NCI-H2107 treated with DMSO at 0.1 percent for 48 hours (cell line): ENCODE measurements around the gene MAGI1.
"Not testable (repeated sequence)": the region's sequence is repeated elsewhere in the genome, so short reads cannot be mapped to it uniquely, and the experiment has no call there.

Experiments used
- DNase-seq: peaks from one replicate; lab custom pipeline; 2025; ENCODE audit not compliant: unreplicated experiment; lab: John Stamatoyannopoulos, UW

MAGI1 gene

DNA sequence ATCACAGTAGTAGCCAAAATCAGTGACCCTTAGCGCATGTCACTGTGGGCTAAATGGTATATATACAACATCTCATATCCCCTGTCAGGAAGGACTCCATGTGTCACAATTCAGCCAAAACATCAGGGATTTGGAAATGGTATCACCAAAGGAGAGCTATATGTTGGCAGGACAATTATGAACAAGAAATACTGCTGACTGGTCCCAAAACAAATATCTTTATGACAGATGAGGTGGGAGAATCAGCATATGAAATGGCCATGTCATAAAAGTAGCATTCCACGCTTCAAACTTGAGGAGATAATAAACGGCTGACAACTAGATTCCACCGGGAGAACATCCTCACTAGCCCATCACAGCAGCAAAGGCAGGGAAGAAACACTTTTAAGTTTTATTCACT lies 158.4 kb downstream of the MAGI1 start:
- DNase-seq, result no peak

- DNase-seq, result no peak
Observed at GRCh38 chr3:65879372-65879771, 159.3 kb downstream of the MAGI1 start.

GRCh38 chr3:65878831-65879230 lies 159.9 kb downstream of the MAGI1 start:
- no peak for DNase-seq

DNA sequence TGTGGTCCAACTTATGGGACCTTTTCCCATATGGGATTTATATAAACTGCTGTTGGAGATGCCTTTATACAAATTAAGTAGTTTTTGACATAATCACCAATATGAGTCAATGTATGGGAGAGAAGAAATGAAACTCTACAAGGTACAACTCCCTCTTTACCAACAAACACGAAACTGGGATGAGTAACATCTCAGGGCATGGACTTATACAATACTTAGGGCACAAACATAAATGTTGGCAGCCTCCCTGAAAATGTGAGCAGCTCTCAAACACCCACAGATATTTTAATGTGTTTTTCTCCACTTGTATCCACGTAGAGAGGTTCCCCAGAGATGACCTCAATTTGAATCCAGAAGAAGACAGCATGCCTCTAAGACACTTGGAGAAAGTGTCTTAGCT lies 161.6 kb downstream of the MAGI1 start:
- no peak for DNase-seq

DNA sequence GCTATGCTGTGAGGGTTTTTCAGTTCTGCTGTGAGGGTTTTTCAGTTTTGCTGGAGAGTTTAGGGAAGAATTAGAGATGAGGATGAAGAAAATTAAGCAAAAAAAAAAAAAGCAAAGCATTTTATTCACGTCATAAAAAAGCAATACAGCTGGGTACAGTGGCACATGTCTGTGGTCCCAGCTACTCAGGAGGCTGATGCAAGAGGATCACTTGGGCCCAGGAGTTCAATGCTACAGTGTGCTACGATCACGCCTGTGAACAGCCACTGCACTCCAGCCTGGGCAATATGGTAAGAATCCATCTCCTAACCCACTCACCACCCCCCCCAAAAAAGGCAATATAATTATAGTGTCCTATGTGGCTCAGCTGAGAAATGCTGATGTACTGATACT lies 162.7 kb downstream of the MAGI1 start:
- DNase-seq, result no peak

- DNase-seq, result no peak
Observed at GRCh38 chr3:65875393-65876027, 163.2 kb downstream of the MAGI1 start.

DNA sequence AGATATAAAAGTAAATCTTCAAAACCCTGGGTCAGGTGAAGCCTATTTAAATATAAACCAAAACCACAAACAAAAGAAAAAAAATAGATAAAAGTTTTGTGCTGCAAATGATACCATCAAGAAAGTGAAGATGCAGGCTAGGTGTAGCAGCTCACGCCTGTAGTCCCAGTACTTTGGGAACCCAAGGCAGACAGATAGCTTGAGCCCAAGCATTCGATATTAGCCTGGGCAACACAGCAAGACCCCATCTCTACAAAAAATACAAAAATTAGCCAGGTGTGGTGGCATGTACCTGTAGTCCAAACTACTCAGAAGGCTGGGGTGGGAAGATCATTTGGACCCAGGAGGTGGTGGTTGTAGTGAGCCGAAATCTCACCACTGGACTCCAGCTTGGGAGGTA lies 164.8 kb downstream of the MAGI1 start:
- no peak for DNase-seq

DNA sequence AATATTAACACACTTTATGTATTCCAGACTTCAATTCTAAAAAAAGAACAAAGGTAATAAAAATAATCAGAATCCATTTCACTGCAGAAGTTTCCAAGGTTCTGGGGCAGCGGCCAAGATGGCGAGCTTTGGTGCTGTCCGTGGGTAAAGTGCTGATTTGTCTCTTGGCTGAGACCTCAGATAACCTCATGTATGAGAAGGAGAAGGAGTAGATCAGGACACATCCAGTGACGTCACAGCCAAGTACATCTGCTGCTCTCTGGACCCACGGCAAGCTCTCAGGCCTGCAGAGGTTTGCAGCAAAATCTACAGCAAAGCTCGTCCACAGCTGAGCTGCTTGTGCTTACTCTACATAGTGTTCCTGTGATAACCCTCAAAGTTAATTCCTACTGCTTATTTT lies 165.7 kb downstream of the MAGI1 start:
- no peak for DNase-seq

GRCh38 chr3:65871305-65872141 lies 167.2 kb downstream of the MAGI1 start:
- no peak for DNase-seq

DNA sequence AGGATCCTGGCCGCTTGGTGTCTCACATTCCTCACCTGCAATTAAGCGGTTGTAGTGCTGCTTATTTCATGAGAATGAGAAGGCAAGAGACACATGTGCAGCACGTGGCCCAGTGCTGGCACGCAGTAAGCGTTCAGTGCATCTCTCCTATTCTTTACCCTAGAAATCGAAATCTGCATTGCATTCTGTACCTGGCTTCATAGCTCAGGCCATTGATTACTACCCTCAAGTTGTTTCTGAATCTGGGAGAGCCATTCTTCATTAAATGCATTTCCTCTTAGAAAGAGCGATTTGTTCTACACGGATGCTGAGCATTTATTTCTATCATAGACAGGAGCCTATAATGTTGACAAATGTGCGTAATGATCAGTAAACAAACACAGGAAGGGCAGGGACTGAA lies 168.9 kb downstream of the MAGI1 start:
- DNase-seq, result no peak

DNA sequence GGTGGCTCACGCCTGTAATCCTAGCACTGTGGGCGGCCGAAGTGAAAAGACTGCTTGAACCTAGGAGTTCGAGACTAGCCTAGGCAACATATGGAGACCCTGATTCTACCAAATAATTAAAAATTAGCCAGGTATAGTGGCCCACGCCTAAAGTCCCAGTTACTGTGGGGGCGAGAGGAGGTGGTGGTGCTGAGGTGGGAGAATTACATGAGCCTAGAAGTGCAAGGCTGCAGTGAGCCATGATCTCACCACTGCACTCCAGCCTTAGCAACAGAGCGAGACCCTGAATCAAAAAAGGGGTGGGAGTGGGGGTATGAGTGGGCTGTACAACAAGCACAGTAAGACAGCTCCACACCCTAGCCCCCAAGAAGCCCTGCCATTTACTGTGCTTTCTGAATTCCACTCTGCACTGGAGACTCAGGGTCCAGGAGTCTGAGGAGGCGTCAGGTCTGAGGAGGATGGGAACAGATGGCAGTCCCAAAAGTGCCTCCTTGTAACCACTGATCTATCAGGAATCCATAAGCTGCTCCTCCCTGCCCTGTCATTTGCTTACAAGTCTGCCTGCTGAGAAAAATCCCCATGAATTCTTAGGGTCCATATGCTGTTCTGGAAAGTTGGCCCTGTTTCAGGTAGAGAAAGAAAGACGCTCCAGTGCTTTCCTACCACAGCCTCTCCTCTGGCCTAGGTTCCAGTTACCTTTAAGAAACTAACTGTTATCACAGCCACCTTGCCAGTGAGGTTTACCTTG lies 171.1 kb downstream of the MAGI1 start:
- DNase-seq, result no peak

- no peak for DNase-seq
Observed at GRCh38 chr3:65864357-65864904, 174.3 kb downstream of the MAGI1 start.

DNA sequence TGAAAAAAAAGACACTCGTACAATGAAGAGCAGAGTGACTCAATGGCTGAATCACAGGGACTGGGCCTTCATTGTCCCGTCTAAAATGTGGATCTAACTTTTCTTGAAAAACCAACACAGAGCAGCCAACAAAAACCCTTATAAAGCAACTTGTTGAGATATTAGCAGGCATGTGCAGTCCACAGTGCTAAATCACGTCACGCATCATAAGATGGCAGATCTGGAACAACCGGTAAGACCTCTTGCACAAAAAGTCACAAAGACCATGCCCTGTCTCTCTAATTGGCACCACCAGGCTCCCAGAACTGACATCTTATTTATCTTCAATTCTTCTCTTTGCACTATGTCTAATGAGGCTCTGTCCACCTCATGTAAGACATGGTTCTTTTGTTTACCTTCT lies 177.0 kb downstream of the MAGI1 start:
- no peak for DNase-seq

GRCh38 chr3:65859612-65860011 lies 179.1 kb downstream of the MAGI1 start:
- not testable (repeated sequence) for DNase-seq

DNA sequence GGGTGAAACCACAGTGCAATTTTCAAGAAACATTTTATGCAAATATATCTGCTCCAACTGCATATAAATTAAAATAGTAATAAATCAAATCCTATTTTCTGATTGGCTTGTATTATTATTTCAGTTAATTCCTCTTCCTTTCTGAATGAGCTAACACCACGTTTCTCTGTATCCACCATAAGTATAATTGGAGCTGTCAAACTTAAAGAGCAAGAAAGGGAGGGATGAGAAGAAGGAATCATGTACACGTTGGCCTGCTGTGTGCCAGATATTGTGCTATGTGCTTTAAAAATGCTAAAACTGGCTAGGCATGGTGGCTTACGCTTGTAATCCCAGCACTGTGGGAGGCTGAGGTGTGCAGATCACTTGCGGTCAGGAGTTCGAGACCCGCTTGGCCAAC lies 180.0 kb downstream of the MAGI1 start:
- no peak for DNase-seq

DNA sequence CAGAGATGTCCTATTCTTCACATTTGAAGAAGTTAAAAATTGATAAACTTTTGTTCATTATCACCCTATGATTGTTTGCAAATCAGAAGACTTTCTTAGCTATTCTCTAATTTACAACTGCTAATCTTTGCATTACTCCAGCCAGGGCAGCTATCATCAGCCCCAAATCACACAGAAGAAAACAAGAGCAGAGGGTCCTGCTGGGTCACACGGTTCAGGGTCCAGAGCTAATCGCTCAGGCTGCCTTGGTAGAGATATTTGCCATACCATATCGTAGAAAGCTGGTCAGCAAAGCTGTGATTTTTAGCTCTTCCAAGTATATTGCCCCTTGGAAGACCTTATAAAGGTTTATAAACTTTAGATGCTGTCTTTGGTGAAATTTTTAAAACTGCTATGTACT lies 181.4 kb downstream of the MAGI1 start:
- DNase-seq, result no peak

DNA sequence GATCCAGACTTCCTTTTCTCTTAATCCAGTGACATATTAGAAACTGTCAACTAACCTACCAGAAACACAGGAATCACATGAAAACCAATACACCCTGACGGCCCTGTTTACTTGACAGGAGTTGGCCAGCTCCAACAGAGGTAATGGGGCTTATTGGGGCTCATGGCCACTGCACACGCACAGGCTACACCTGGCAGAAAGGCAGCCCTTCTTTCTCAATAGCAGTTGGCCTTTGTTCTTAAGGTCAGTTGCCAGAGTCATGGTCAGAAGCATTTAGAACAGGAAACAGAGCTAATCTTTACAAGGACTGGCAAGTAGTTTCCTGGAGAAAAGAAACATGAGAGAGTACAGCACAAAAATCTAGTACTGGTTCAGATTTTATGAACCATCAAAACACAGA lies 181.8 kb downstream of the MAGI1 start:
- no peak for DNase-seq

- DNase-seq, result no peak
Observed at GRCh38 chr3:65855370-65856100, 183.2 kb downstream of the MAGI1 start.

- DNase-seq, result no peak
Observed at GRCh38 chr3:65854606-65855304, 184.0 kb downstream of the MAGI1 start.

DNA sequence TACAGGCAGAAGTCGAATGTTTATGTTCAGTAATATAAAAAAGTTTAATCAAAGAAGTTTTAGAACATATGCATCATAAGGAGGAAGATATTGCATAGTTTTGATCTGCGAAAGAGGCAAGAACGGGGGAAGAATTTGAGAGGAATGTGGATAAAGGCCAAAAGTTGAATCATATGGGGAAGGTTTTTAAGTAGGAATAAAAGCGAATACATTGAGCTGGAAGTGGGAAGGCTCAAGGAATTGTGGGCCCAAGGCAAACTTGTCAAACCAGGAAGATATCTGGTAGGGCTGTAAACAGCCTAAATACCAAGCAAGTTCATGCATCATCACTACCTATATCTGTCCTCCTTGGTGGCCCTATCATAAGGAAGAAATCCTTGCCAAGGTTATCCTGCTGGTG lies 186.9 kb downstream of the MAGI1 start:
- no peak for DNase-seq
